Hepatocyte (in vitro differentiated cells): ENCODE results near the gene ARL16.

Experiments
- CTCF ChIP-seq: fragments of 200-600 bp; sonication (generic); IDR thresholded peaks from 2 replicates; pipeline ENCODE4 v1.5.1; 2016; ENCODE audit warnings: antibody characterized with exemption, mild to moderate bottlenecking; ENCODE audit not compliant: poor library complexity
- EZH2phosphoT487 ChIP-seq: fragments of 200-600 bp; sonication (generic); IDR thresholded peaks from one replicate; pipeline ENCODE4 v1.6.1; 2018; ENCODE audit warnings: antibody characterized with exemption, mild to moderate bottlenecking, low read depth, moderate library complexity; ENCODE audit not compliant: unreplicated experiment, severe bottlenecking

GRCh38 chr17:81720267-81721071 is 36.9 kb upstream of the ARL16 start:
- no peak for TF ChIP-seq CTCF
- TF ChIP-seq EZH2phosphoT487 = no peak
